ENCODE data around the gene SYNE2. TPM values are rescaled to one million over a fixed set of nuclear protein-coding genes. Genes with fewer than 3 reads are reported as not detected.

The SYNE2 gene
- total RNA-seq, 4 donors from 2014 or later: 212 to 378 (median 285) TPM

DNA sequence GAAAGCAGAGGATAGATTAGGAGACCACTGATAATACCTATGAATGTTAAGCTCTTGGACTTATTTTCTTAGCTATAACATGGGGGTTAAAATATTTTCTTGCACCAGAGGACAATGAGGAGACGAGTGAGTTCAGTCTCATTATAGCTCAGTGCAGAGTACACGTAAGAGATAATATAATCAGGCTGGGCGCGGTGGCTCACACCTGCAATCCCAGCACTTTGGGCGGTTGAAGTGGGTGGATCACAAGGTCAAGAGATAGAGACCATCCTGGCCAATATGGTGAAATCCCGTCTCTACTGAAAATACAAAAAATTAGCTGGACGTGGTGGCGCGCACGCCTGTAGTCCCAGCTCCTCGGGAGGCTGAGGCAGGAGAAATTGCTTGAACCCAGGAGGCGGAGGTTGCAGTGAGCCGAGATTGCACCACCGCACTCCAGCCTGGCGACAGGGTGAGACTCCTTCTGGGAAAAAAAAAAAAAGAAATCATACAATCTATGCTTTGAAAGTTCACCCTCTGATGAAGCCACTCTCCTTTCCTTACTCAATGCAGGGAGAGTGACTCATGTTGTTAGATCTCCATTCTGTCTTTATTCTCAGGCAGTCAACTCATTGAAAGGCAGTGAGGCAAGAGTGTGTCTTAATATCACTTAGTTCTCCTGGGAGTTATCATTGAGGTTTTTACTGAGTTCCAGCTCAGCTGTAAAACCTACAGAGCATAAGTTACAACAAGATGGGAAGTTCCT, 134.2 kb downstream of the SYNE2 start:
- TF ChIP-seq POLR2A (IDR thresholded peaks at IDR 0.05) (no peak), EP300 (IDR thresholded peaks at IDR 0.05) (no peak)
- TF ChIP-seq, protein P1, sequence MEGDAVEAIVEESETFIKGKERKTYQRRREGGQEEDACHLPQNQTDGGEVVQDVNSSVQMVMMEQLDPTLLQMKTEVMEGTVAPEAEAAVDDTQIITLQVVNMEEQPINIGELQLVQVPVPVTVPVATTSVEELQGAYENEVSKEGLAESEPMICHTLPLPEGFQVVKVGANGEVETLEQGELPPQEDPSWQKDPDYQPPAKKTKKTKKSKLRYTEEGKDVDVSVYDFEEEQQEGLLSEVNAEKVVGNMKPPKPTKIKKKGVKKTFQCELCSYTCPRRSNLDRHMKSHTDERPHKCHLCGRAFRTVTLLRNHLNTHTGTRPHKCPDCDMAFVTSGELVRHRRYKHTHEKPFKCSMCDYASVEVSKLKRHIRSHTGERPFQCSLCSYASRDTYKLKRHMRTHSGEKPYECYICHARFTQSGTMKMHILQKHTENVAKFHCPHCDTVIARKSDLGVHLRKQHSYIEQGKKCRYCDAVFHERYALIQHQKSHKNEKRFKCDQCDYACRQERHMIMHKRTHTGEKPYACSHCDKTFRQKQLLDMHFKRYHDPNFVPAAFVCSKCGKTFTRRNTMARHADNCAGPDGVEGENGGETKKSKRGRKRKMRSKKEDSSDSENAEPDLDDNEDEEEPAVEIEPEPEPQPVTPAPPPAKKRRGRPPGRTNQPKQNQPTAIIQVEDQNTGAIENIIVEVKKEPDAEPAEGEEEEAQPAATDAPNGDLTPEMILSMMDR (IDR thresholded peaks at IDR 0.05): no peak
- H3K4me1 ChIP-seq: no peaks in the 10 kb centered on the region
- H3K9me3 ChIP-seq: no peaks in the 10 kb centered on the region
- no peak overlapping the region for H3K4me3 ChIP-seq
- no peak overlapping the region for H3K27ac ChIP-seq
- no peaks in the 10 kb centered on the region for H3K27me3 ChIP-seq
- WGBS, 2 donors: 93% methylated on average over 15 of the region's 15 CpGs
- H3K36me3 ChIP-seq: peaks cover 0 to 52% (median 6%) of the 10 kb centered on the region in 3 donors
- no peak for DNase-seq (ENCODE audit: low spot score in 2 of 2)

DNA sequence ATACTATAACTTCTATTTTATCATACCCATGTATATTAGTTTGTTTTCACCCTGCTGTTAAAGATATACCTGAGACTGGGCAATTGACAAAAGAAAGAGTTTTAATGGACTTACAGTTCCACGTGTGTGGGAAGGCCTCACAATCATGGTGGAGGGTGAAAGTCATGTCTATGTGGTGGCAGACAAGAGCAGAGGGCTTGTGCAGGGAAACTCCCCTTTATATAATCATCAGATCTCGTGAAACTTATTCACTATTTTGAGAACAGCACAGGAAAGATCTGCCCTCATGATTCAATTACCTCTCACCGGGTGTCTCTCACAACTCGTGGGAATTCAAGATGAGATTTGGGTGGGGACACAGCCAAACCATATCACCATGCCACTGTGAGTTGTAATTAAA, 135.8 kb downstream of the SYNE2 start:
- Histone ChIP-seq H3K4me3 (no peak overlapping the region), H3K27ac (no peak overlapping the region), H3K4me1 (no peaks in the 10 kb centered on the region), H3K27me3 (no peaks in the 10 kb centered on the region), H3K36me3 (peaks cover 0 to 54% (median 6%) of the 10 kb centered on the region in 3 donors), H3K9me3 (no peaks in the 10 kb centered on the region)
- TF ChIP-seq, protein P1 (IDR thresholded peaks at IDR 0.05): no peak
- TF ChIP-seq EP300 (IDR thresholded peaks at IDR 0.05): no peak
- no peak for TF ChIP-seq POLR2A (IDR thresholded peaks at IDR 0.05)
- WGBS, 2 donors: 87 to 91% methylated on average over 4 of the region's 4 CpGs
- DNase-seq (ENCODE audit: low spot score in 2 of 2): no peak

DNA sequence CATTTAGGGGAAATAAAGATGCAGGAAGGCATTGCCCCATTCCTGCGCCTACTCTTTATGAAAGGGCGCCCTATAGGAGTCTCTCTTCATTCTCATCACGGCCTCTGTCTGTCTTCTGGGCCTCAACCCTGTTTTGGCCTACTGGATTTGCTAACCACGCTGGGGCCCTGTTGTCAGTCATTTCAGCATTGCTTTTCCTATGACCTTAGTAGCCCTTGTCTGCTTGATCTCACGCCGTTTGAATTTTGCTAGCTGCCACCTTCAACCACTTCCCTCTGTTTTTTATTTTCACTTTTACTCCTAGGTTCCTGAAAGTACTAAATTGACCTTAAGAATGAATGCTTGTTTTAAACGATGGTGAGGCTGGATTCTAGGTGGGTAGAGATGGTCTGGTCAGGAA, 139.0 kb downstream of the SYNE2 start:
- no peak for DNase-seq (ENCODE audit: low spot score in 2 of 2)
- no peaks in the 10 kb centered on the region for H3K27me3 ChIP-seq
- no peak overlapping the region for H3K27ac ChIP-seq
- H3K4me3 ChIP-seq: no peak overlapping the region
- H3K9me3 ChIP-seq: no peaks in the 10 kb centered on the region
- no peak for TF ChIP-seq POLR2A (IDR thresholded peaks at IDR 0.05)
- TF ChIP-seq, protein P1 (IDR thresholded peaks at IDR 0.05): no peak
- no peak for TF ChIP-seq EP300 (IDR thresholded peaks at IDR 0.05)
- 91 to 92% methylated on average over 7 of the region's 7 CpGs for WGBS, 2 donors
- H3K36me3 ChIP-seq: peaks cover 0 to 45% (median 6%) of the 10 kb centered on the region in 3 donors
- no peaks in the 10 kb centered on the region for H3K4me1 ChIP-seq

DNA sequence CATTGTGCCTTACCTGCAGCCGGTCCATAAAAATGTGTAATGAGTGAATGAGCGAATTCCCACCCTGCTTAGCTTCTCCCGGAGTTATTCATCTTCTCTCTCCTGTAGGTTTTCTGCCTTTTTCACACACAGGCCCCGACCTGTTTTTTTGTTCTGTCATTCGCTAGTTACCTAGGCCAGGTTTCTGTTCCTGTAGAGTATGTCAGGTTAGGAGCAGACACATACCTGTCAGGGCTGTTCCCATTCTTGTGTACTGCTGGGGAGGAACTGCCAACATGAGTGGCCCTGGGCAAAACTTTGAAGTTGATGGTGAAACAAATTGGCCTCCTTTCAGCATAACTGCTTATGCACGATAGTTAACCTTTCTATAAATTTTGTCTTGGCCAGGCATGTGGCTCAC, 140.1 kb downstream of the SYNE2 start:
- Histone ChIP-seq H3K27me3 (no peaks in the 10 kb centered on the region), H3K4me3 (no peak overlapping the region), H3K27ac (no peak overlapping the region), H3K4me1 (no peaks in the 10 kb centered on the region), H3K36me3 (peaks cover 0 to 51% (median 6%) of the 10 kb centered on the region in 3 donors), H3K9me3 (no peaks in the 10 kb centered on the region)
- TF ChIP-seq, protein P1 (IDR thresholded peaks at IDR 0.05): no peak
- TF ChIP-seq EP300 (IDR thresholded peaks at IDR 0.05) (no peak), POLR2A (IDR thresholded peaks at IDR 0.05) (no peak)
- 93 to 96% methylated on average over 6 of the region's 6 CpGs for WGBS, 2 donors
- DNase-seq (ENCODE audit: low spot score in 2 of 2): no peak

DNA sequence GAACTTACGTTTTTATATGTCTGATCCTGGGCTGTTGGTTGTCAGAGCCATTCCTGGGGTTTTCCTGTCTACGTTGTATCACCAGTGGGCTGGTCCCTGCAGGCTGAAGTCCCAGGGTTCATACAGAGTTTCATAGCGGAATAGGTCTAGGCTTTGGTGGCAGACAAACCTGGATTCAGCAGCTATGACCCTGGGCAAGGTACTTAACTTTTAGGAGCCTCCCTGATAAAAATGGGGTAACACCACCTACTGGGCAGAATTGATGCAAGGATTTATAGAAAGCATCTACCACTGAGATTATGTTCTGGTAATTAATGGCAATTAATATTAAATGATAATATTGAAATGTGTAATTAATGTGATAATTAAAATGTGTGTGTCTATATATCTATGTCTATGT, 141.2 kb downstream of the SYNE2 start:
- no peak overlapping the region for H3K4me3 ChIP-seq
- H3K27me3 ChIP-seq: no peaks in the 10 kb centered on the region
- no peaks in the 10 kb centered on the region for H3K4me1 ChIP-seq
- no peak for DNase-seq (ENCODE audit: low spot score in 2 of 2)
- no peak overlapping the region for H3K27ac ChIP-seq
- peaks cover 0 to 59% (median 12%) of the 10 kb centered on the region in 3 donors for H3K36me3 ChIP-seq
- TF ChIP-seq EP300 (IDR thresholded peaks at IDR 0.05): no peak
- TF ChIP-seq, protein P1 (IDR thresholded peaks at IDR 0.05): peak in 2 of 5 experiments; percentile 7
- no peaks in the 10 kb centered on the region for H3K9me3 ChIP-seq
- 73 to 87% methylated on average over 3 of the region's 3 CpGs for WGBS, 2 donors
